IPS-18c (cell line): ENCODE data around the gene FTO.

Source experiments
- H3K4me3 ChIP-seq: 2 replicates; pipeline ENCODE4 v1.7.0; 2013; ENCODE audit warnings: low read depth, mild to moderate bottlenecking, low read length, moderate library complexity; ENCODE audit not compliant: insufficient read depth
- H3K9me3 ChIP-seq: one replicate; pipeline ENCODE4 v1.6.1; 2013; ENCODE audit warnings: mild to moderate bottlenecking, low read length, moderate library complexity; ENCODE audit not compliant: control insufficient read depth, insufficient read depth

Gene FTO

DNA sequence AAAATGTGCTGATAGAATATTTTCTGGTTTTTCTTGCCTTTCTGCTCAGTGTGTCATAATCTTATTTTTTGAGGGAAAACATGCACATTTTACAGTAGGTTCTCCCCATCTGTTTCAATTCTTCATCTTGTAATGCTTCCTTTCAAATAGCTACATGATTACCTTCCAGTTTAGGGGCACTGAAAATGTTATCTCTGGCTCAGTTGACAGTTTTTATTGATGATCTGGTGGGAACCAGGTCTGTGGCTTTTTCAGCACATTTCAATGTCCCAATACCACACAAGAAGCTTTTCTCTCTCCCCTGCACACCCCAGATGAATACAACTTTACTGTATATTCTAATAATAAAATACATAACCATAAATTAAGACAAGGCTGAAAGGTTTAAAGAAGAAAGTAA lies 36.5 kb downstream of the FTO start:
- no peaks in the 10 kb centered on the region for H3K9me3 ChIP-seq
- no peak overlapping the region for H3K4me3 ChIP-seq

DNA sequence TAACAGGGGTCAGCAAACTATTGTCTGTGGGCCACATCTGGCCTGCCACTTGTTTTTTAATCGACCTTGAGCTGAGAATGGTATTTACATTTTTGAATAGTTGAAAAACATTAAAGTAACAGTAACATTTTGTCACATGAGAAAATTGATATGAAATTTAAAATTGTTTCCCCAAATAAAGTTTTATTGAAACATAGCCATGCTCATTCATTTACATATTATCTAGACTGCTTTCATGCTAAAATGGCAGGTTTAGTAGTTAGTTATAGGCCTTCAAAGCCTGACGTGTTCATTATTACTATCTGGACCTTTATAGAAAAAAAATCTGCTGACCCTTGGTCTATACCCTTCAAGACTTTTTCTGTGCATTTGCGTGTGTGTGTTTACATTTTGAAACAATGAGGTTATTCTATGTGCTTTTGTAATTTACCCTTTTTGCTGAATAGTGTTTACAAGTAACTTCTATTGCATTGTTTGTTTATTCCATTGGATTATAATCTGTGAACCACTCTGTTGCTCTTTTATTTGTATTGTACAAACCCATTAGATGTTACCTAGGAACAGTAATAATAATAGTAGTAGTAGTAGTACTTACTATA lies 37.1 kb downstream of the FTO start:
- H3K9me3 ChIP-seq, result no peaks in the 10 kb centered on the region
- no peak overlapping the region for H3K4me3 ChIP-seq

DNA sequence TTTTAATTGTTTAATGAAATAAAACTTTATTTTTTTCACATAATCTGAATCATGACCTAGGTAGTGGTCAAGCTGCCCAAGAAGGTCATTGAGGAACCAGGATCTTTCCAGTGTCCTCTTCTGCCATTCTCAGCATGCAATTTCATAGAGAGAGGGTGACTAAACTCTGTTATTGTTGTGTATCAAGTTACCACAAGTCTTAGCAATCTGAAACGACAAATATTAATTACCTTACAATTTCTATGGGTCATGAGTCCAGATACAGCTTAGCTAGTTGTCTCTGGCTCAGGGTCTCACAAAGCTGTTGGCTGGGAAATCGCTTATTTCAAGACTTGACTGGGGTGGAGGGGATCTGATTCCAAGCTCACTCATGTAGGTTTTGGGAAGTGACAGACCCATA lies 37.6 kb downstream of the FTO start:
- Histone ChIP-seq H3K9me3 (no peaks in the 10 kb centered on the region), H3K4me3 (no peak overlapping the region)

DNA sequence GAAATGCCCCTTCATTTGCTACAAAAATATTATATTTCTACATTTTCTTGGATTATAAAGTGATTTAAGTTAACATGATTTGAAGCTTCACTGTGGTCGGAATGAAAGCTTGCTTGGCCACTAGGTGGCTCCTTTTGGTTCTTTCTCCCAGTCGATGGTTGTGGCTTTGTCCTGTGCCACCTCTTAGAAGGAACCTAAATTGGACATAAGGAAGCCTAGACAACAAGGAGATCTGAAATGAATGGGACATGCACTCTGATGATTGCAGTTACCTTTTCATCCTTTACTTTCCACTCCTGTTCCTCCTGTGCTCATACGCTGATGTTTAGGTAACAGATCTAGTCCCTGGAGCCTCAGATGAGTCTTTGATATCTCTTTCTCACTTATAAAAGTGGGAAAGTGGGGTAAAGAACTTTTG lies 39.2 kb downstream of the FTO start:
- Histone ChIP-seq H3K4me3 (no peak overlapping the region), H3K9me3 (no peaks in the 10 kb centered on the region)

DNA sequence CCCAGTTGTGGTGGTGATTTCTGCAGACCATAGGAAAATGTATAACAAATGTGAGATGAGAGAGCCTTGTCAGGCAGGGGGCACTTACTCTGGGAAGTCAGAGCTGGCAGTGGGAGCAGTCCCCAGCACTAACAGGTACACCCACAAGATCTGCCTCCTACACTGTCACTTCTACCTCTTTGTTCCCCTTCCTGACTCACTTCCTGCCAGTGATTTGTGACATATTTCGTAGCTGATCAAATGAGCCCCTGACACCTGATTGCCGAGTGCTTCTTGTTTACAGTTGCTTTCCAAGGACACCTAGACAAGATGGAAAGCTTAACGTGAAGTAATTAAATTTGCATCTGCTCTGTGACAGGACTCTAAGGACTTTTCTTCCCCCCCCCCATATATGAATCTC lies 40.5 kb downstream of the FTO start:
- no peak overlapping the region for H3K4me3 ChIP-seq
- no peaks in the 10 kb centered on the region for H3K9me3 ChIP-seq

DNA sequence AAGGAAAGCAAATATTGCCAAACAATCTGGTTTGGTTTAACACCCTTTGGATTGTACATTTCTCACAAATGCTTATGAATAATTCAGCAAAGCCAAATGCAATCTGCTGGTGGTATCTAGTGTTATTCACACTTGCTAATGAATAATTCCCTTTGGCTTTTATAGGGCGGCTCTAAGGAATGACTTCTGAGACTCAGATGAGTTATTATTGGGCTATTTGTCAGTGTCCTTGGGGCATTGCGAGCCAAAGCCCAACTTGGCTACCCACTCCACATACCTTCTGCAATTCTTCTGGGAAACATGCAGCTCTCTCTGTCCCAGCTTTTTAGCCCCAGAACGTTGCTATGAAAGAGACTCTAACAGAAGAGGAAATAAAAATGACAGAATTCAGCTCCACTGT lies 41.1 kb downstream of the FTO start:
- Histone ChIP-seq H3K4me3 (no peak overlapping the region), H3K9me3 (no peaks in the 10 kb centered on the region)

DNA sequence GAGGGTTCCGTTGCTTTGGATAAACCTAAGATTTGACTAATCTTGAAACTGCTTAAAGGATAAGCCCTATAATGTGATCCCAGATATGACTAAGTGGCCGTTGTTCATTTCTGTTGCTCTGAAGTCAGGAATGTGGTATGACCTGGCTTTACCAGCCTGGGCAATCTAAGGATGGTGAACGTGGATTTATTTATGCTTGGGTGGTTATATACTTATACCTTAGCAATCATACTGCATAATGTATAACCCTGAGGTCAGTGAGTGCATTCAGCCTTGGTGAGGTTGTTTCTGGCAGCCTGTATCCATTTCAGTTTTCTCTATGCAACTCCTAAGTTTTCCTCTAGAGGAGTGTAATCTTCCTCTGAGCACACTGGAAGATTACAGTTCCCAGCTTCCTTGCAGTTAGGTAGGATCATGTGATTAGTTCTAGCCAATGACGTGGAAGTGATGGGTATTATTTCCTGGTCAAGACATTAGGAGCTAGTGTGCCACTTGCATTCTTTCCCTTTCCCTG lies 41.9 kb downstream of the FTO start:
- H3K4me3 ChIP-seq, result no peak overlapping the region
- H3K9me3 ChIP-seq, result no peaks in the 10 kb centered on the region

DNA sequence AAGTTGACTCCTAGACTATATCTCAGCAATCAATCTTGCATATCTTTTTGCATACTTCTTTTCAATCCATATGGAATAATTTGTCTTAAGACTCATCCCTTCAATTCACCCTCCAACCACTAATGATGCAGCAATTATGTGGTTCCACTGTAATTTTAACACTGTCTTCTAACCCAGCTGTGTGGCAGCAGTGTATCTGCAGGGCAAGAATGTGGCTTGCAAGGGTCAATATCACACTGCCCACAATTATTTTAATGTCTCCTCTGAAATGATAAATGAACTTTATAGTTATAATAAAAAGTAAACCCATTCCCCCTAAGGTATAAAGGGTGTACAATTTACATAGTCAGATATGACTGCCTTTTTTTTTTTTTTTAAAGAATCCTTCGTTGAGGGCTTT lies 48.6 kb downstream of the FTO start:
- H3K4me3 ChIP-seq, result no peak overlapping the region
- H3K9me3 ChIP-seq, result no peaks in the 10 kb centered on the region

DNA sequence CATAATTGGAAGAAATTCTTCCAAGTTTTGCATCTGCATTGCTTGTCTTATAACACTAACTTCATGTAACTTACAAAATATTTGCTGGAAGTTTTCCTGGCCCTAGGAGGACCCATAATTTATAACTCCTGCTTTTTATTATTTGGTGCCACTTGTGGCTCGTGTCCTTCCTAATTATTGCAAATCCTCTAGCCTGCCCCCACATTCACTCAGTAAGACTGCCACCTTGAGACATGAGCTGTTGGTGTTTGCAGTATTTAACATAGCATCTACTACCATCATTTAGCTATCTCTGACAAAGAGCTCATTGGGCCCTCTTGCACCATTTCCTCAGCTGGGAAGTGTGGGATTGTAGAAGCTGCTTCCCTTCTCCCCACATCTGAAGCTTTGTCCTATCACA lies 49.5 kb downstream of the FTO start:
- Histone ChIP-seq H3K9me3 (no peaks in the 10 kb centered on the region), H3K4me3 (no peak overlapping the region)

DNA sequence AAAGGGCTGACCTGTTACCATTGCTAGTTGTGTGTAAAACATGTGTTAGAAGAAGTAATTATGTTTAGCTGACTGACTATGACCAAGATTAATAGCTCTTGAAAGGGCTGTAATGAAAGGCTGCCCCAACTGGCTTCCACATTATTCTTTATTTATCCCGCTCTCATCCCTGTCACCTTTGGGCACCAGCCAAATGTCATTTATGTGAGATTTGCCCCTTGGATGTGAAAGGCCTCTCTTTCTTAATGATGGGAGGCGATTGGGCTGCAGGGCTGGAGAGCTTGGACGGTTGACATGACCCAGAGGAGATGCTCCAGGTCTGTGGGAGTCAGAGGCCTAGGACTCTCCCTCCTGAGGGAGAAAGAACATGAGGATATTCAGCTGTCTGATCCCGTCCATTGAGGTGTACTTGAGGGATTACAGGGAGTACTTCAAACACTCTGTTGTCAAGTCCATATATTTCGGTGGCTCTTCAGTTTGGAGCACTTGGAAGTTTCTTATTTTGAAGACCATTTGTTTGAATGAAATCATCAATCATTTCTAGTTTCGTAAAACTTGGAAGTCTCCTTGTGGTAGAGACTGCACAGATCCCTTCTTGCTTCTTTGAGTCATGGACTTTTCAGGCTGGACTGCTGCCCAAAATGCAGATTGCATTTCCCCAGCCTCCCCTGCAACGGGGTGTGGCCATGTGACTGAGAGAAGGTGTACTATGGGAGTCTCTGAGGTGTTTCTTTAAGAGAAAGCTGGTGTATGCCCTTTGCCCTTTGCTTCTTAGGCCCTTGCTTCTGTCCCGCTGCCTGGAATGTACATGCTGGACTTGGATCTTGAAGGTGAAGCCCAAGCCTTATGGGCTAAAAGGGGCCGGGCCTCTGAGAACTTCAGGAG lies 51.3 kb downstream of the FTO start:
- Histone ChIP-seq H3K4me3 (no peak overlapping the region), H3K9me3 (no peaks in the 10 kb centered on the region)

DNA sequence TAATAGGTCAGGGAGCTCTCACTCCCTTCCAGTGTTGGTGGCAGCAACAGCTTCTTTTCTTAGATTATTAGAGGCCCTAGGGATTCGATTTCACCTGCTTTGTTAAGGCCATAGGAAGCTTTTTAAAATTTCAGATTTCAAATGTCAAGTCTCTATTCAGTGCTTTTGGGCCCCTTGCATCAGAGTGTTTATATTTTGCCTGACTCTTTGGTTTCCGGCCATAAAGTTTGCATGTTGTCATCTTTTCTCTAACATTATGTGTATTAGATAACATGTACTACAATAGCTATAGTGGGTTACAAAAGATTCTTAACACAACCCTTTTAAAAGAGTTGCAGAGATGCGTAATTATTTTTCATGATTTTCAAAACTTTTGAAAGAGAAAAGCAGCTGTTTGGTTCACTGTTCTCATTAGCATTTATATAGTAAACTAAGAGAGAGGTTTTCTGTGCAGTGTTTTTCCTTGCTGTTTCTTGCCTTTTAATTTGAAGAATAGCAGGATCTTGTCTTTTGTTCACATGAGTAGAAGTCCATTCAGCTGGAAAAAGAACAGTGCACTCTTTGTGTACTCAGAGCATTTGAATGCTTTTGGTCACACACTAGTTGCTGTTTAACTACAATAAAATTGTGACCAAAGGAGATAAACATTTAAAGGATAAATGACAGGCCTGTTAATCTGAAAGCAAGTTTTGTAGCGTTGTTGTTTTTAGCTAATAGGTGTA lies 52.5 kb downstream of the FTO start:
- Histone ChIP-seq H3K9me3 (no peaks in the 10 kb centered on the region), H3K4me3 (no peak overlapping the region)

DNA sequence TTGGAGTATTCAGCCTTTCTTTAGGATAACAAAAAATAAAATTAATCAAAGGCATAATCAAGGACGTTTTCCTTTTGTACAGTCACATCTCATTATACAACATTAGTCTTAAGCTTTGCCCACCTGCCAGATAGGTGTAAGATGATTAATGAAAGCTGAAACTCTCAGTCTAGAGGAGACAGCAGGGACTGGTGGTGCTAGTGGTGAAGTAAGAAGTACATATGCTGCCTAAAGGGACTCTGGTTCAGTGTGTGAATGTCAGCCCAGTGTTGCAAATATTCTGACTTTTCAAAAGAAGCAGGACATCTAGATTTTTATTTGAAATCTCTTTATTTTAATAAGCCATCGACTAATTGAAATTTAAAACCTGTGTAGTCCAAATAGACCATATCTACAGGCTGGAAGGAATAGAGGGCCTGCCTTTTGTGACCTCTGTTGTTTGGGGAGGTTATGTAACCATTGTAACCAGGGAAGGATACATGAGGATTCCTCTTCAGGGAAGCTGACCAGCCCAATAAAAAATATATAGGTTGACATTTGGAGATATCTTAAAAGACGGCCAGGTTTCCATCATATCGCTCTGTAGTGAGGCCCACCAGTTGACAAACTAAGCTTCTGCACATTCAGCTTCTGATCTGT lies 54.1 kb downstream of the FTO start:
- no peaks in the 10 kb centered on the region for H3K9me3 ChIP-seq
- no peak overlapping the region for H3K4me3 ChIP-seq

DNA sequence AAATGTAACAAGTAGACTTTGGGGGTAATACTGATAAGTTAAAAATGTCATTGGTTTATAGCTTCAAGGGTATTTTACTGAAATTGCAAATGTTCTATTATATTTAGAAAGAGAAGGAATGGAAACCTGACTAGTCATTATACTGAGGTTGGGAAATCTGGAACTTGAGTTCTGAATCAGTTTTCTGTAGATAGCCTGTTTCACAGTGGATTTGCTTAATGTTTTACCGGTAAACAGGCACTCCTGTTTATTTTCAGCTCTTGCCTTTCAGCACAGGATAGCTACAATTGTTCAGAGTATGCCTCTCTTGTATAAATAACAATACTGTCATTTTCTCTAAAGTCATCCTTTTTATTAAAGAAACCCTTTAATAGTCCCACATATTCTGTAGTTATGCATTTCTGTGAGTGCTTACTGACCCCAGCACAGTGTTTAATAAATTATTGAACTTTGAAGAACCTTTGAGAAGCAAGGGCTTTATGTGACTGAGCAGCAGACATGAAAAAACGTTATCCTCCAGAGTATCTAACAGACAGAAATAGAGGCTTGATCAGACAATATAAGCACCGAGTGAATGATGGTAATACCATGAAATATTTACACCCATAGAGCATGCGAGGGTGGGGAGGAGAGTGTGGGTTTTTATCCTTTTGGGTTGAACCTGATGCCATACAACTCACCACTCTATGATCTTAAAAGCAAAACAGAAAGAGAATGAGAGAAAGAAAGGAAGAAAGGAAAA lies 58.2 kb downstream of the FTO start:
- H3K9me3 ChIP-seq, result no peaks in the 10 kb centered on the region
- no peak overlapping the region for H3K4me3 ChIP-seq

DNA sequence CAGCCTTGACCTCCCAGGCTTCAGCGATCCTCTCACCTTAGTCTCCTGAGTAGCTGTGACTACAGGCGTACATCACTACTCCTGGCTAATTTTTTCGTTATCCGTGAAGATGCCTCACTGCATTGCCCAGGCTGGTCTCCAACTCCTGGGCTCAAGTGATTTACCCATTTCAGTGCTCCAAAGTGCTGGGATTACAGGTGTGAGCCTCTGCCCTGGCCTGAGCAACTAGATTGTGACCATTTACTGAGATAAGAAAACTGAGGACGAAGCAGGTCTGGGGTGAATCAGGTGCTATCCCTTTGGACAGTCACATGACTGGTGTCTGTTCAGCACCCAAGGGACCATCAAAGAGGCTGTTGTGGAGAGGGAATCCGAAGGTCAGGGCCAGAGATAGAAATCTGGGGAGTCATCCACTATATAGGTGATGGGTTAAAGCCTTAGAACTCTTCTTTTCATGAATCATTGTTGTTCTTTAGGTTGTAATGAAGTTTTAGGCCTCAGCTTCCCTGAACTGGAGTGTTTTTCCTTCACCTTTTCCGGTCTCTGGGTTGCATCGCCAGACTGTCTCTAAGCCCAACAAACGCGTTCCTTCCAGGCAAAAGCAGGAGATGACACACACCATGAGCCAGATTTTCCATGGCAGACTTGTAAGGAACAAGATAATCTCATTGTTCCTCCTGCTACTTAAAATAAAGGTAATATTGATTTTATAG lies 62.5 kb downstream of the FTO start:
- Histone ChIP-seq H3K9me3 (no peaks in the 10 kb centered on the region), H3K4me3 (no peak overlapping the region)

DNA sequence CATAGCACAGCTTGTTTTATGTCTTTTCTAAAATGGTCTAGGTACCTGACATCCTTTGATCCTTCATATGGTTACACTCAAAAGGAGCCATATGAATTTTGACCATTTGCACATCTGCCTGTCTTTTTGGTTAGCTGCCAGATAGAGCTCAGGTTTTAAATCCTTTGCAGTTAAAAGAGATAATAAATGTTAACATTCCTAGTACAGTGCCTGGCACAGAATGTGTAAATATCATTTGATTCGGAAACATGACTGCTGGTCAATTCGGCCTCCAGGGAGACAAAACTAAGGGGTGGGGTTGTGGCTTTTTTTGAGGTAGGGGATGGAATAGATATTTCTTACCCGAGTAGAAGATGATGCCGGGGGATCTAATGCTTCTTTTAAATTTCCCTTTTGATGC lies 64.2 kb downstream of the FTO start:
- no peaks in the 10 kb centered on the region for H3K9me3 ChIP-seq
- no peak overlapping the region for H3K4me3 ChIP-seq

DNA sequence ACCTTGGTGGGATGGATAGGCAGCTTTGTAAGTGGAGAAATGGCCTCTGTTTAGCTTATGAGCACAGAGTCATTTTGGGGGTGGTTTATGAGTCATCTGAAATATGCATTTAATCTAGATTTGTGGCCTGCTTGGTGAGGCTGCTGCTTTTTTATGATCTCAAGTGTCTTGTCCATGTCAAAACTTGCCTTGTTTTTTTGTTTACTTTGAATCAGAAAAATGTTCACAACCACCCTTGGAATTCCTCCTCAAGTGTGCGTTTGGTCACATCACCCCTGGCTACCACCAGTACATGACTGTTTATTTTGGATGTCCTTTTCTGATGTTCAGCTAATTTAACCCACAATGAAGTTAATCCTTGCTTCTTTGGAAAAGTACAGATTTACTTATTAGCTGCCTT lies 64.6 kb downstream of the FTO start:
- no peaks in the 10 kb centered on the region for H3K9me3 ChIP-seq
- H3K4me3 ChIP-seq, result no peak overlapping the region
